IMR-90 (cell line): ENCODE results near the gene BCAT1. TPM values are rescaled to one million over a fixed set of nuclear protein-coding genes. Genes with fewer than 3 reads are reported as not detected.

Source experiments
- ATAC-seq: fragments of 200-7000 bp; cut with Tn5 transposase; 2 replicates; pipeline ENCODE4 v1.9.1; 2020; ENCODE audit warnings: low read depth, mild to moderate bottlenecking, moderate library complexity
- BruUV-seq: library from RNA; stranded (reverse); fragments of 400-500 nt; replicated peaks from 2 replicates; lab custom pipeline; 2021; lab: Mats Ljungman, UMichigan
- CTCF ChIA-PET: fragments of 300-600 bp; formaldehyde crosslinking; extraction: SDS; loops from one replicate; lab custom pipeline; 2021; ENCODE audit warnings: antibody characterized with exemption; lab: Yijun Ruan, JAX
- POLR2A ChIA-PET: fragments of 300-600 bp; sonication (Branson Sonifier 250); formaldehyde crosslinking; loops from one replicate; lab custom pipeline; 2022; ENCODE audit warnings: antibody characterized with exemption; ENCODE audit not compliant: unreplicated experiment; lab: Charles Lee
- DNase-seq: peaks from one replicate; pipeline ENCODE4 v3.0.0; 2013
- H2AFZ ChIP-seq: replicated peaks from 2 replicates; pipeline ENCODE3; 2013; ENCODE audit warnings: low read length, mild to moderate bottlenecking; ENCODE audit not compliant: poor library complexity
- H2AK5ac ChIP-seq: 2 replicates; pipeline ENCODE4 v1.6.1; 2013; ENCODE audit warnings: low read depth, low read length, inconsistent platforms
- H2AK9ac ChIP-seq: replicated peaks from 2 replicates; pipeline ENCODE3; 2013; ENCODE audit warnings: mild to moderate bottlenecking, low read depth, low read length, moderate library complexity; ENCODE audit not compliant: poor library complexity
- H2BK120ac ChIP-seq: 2 replicates; pipeline ENCODE4 v1.6.1; 2013; ENCODE audit warnings: low read depth, low read length, inconsistent platforms
- H2BK15ac ChIP-seq: 3 replicates; pipeline ENCODE4 v1.6.1; 2013; ENCODE audit warnings: low read depth, low read length, inconsistent platforms
- H2BK20ac ChIP-seq: 2 replicates; pipeline ENCODE4 v1.6.1; 2013; ENCODE audit warnings: low read depth, mild to moderate bottlenecking, inconsistent platforms, low read length, moderate library complexity
- H2BK5ac ChIP-seq: 2 replicates; pipeline ENCODE4 v1.6.1; 2013; ENCODE audit warnings: mild to moderate bottlenecking, low read depth, low read length, inconsistent platforms; ENCODE audit not compliant: poor library complexity, severe bottlenecking
- H3K14ac ChIP-seq: replicated peaks from 2 replicates; pipeline ENCODE4 v1.6.1; 2013; ENCODE audit warnings: low read depth, low read length, inconsistent platforms
- H3K18ac ChIP-seq: 2 replicates; pipeline ENCODE4 v1.6.1; 2013; ENCODE audit warnings: low read depth, low read length, control low read depth
- H3K23ac ChIP-seq: 2 replicates; pipeline ENCODE4 v1.6.1; 2013; ENCODE audit warnings: low read depth, low read length, inconsistent platforms
- H3K27ac ChIP-seq: 2 replicates; pipeline ENCODE4 v1.5.1; 2013; ENCODE audit warnings: mild to moderate bottlenecking, control low read depth, low read length; ENCODE audit not compliant: insufficient read depth
- H3K27me3 ChIP-seq: 2 replicates; pipeline ENCODE4 v1.6.1; 2013; ENCODE audit warnings: low read length; ENCODE audit not compliant: control insufficient read depth, insufficient read depth
- H3K36me3 ChIP-seq: 2 replicates; pipeline ENCODE4 v1.6.1; 2013; ENCODE audit warnings: low read length, mixed read lengths; ENCODE audit not compliant: control insufficient read depth, insufficient read depth
- H3K4ac ChIP-seq: 2 replicates; pipeline ENCODE4 v1.6.1; 2013; ENCODE audit warnings: low read depth, low read length, inconsistent platforms
- H3K4me1 ChIP-seq: 2 replicates; pipeline ENCODE4 v1.6.1; 2013; ENCODE audit warnings: low read length, mixed read lengths; ENCODE audit not compliant: control insufficient read depth, insufficient read depth
- H3K4me2 ChIP-seq: 2 replicates; pipeline ENCODE4 v1.6.1; 2013; ENCODE audit warnings: low read depth, mild to moderate bottlenecking, control low read depth, low read length, moderate library complexity
- H3K4me3 ChIP-seq: 2 replicates; pipeline ENCODE4 v1.5.1; 2013; ENCODE audit warnings: low read depth, mild to moderate bottlenecking, control low read depth, low read length, moderate library complexity; ENCODE audit not compliant: insufficient read depth
- H3K56ac ChIP-seq: 2 replicates; pipeline ENCODE4 v1.6.1; 2013; ENCODE audit warnings: low read length, inconsistent platforms; ENCODE audit not compliant: insufficient read depth; ENCODE audit errors: extremely low read depth
- H3K79me1 ChIP-seq, 2 experiments: 2 replicates each; pipeline ENCODE4 v1.6.1; 2013; ENCODE audit warnings: low read length in 2 of 2, inconsistent platforms in 1 of 2, low read depth in 1 of 2
- H3K9ac ChIP-seq: 2 replicates; pipeline ENCODE4 v1.6.1; 2013; ENCODE audit warnings: low read depth, low read length, control low read depth
- H3K9me1 ChIP-seq: 2 replicates; pipeline ENCODE4 v1.6.1; 2013; ENCODE audit warnings: low read length, inconsistent platforms; ENCODE audit not compliant: insufficient read depth
- H3K9me3 ChIP-seq: 2 replicates; pipeline ENCODE4 v1.6.1; 2013; ENCODE audit warnings: low read length; ENCODE audit not compliant: control insufficient read depth, insufficient read depth
- H4K20me1 ChIP-seq: 2 replicates; pipeline ENCODE4 v1.6.1; 2013; ENCODE audit warnings: low read length, inconsistent platforms; ENCODE audit not compliant: insufficient read depth
- H4K5ac ChIP-seq: 2 replicates; pipeline ENCODE4 v1.6.1; 2013; ENCODE audit warnings: mild to moderate bottlenecking, low read depth, low read length, control low read depth
- H4K8ac ChIP-seq, 2 experiments: 2 replicates each; pipeline ENCODE4 v1.6.1; 2013; ENCODE audit warnings: low read depth in 2 of 2, low read length in 2 of 2, control low read depth in 1 of 2, inconsistent platforms in 1 of 2
- H4K91ac ChIP-seq: 2 replicates; pipeline ENCODE4 v1.6.1; 2013; ENCODE audit warnings: low read depth, low read length, inconsistent platforms; ENCODE audit not compliant: insufficient read depth
- BHLHE40 ChIP-seq: fragments of 150-350 bp; IDR thresholded peaks from 2 replicates; pipeline ENCODE4 v1.6.1; 2016; ENCODE audit warnings: mild to moderate bottlenecking, low read depth, low read length
- CHD1 ChIP-seq: IDR thresholded peaks from 2 replicates; pipeline ENCODE4 v1.6.1; 2012; ENCODE audit warnings: low read depth, low read length, improper control_type of control experiment
- FOS ChIP-seq: fragments of 150-350 bp; IDR thresholded peaks from 2 replicates; pipeline ENCODE4 v1.6.1; 2016; ENCODE audit warnings: low read depth, low read length
- MAZ ChIP-seq: IDR thresholded peaks from 2 replicates; pipeline ENCODE4 v1.6.1; 2012; ENCODE audit warnings: low read depth, mild to moderate bottlenecking, low read length, improper control_type of control experiment, moderate library complexity, borderline replicate concordance
- MXI1 ChIP-seq: IDR thresholded peaks from 2 replicates; pipeline ENCODE4 v1.6.1; 2012; ENCODE audit warnings: low read depth, mild to moderate bottlenecking, low read length, moderate library complexity, borderline replicate concordance
- RAD21 ChIP-seq: IDR thresholded peaks from 2 replicates; pipeline ENCODE4 v1.6.1; 2012; ENCODE audit warnings: low read length, improper control_type of control experiment
- WGBS, 2 experiments: methylation state at CpG; one replicate each; pipeline versions ENCODE4 v1.1.5 to v1.1.7; 2013; ENCODE audit warnings: missing lambda C conversion rate in 2 of 2; ENCODE audit not compliant: insufficient read length in 1 of 2; ENCODE audit errors: extremely low coverage in 2 of 2; 5-methylcytosine and 5-hydroxymethylcytosine counted together
- dilution Hi-C: fragments of 300-500 bp; cut with HindIII; formaldehyde crosslinking; loops from one replicate; pipeline ENCODE4 v1.14.3; 2018; ENCODE audit warnings: low sequenced_read_pairs; ENCODE audit not compliant: unreplicated experiment
- in situ Hi-C: fragments of 300-500 bp; cut with MboI; formaldehyde crosslinking; loops from 3 replicates; pipeline ENCODE4 v1.14.3; 2019; ENCODE audit warnings: low sequenced_read_pairs, inconsistent platforms, mixed read lengths
- intact Hi-C: fragments of 100-400 bp; cut with micrococcal nuclease; formaldehyde crosslinking; loops from 2 replicates; pipeline ENCODE4 v1.10.0; 2022
- polyA plus RNA-seq, 3 experiments: library from polyadenylated mRNA; depleted of rRNA; stranded (reverse); fragments of >200 nt; gene quantifications; 2 replicates each; pipeline ENCODE4 v1.2.3, GENCODE V29; 2012; ENCODE audit warnings: low replicate concordance in 1 of 3
- total RNA-seq: library from RNA; depleted of rRNA; stranded (reverse); fragments of >200 nt; gene quantifications from 2 replicates; pipeline ENCODE4 v1.2.3, GENCODE V29; 2012
- TF ChIP-seq, protein P1 (sequence below): fragments of 150-350 bp; IDR thresholded peaks from 2 replicates; pipeline ENCODE4 v1.6.1; 2017; ENCODE audit warnings: mild to moderate bottlenecking, antibody characterized with exemption, low read length, low read depth

Gene BCAT1
- total and polyA plus RNA-seq, 2 of the 4 experiments (the other 2 are of a cell fraction) = 30.4 to 683 TPM

DNA sequence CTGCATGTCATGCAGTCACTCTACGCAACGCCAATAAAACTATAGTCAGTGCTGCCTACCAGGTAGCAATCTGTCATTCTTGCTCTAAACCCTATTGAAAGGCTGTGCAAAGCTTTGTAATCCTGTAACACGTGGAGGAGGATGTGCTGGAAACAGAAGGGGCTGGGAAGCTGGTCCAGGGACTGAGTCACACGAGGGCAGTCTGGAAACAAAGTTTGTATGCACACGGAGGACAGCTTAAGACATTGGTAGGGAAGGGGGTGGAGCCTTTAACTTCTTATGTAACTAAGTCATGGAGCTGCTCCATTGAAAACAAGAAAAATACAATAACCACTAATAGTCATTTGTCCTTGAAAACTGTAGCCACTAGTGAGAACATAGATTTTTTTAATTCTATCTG lies 128.0 kb downstream of the BCAT1 start:
- WGBS, 2 experiments = no CpG with 5 or more reads among the region's 5 CpGs
- Histone ChIP-seq H2BK20ac (no peak overlapping the region), H2BK15ac (no peak overlapping the region), H4K91ac (no peak overlapping the region), H3K36me3 (peaks cover 31% of the 10 kb centered on the region), H3K27ac (no peak overlapping the region), H3K9me1 (peaks cover 13% of the 10 kb centered on the region), H3K79me1 (peaks cover 4 to 16% of the 10 kb centered on the region in 2 experiments; a peak in 3 of 4 replicates), H4K8ac (no peak overlapping the region), H4K5ac (no peak overlapping the region), H3K56ac (no peak overlapping the region), H2AK9ac (no peak overlapping the region), H2BK5ac (no peak overlapping the region), H3K4ac (no peak overlapping the region), H3K9me3 (no peaks in the 10 kb centered on the region), H2AK5ac (no peak overlapping the region), H4K20me1 (peaks cover 17% of the 10 kb centered on the region; the same call in 1 of the 2 replicates), H2AFZ (no peak overlapping the region), H3K18ac (no peak overlapping the region), H3K9ac (no peak overlapping the region), H3K4me2 (no peak overlapping the region), H3K27me3 (no peaks in the 10 kb centered on the region), H3K23ac (no peak overlapping the region), H3K14ac (no peak overlapping the region), H3K4me3 (no peak overlapping the region), H3K4me1 (peaks cover 6% of the 10 kb centered on the region), H2BK120ac (no peak overlapping the region)
- dilution Hi-C loops = no loop called here
- POLR2A ChIA-PET = no interaction called here
- TF ChIP-seq, protein P1, sequence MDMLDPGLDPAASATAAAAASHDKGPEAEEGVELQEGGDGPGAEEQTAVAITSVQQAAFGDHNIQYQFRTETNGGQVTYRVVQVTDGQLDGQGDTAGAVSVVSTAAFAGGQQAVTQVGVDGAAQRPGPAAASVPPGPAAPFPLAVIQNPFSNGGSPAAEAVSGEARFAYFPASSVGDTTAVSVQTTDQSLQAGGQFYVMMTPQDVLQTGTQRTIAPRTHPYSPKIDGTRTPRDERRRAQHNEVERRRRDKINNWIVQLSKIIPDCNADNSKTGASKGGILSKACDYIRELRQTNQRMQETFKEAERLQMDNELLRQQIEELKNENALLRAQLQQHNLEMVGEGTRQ = no peak
- no peak for TF ChIP-seq BHLHE40
- no peak for TF ChIP-seq FOS
- peak; percentile 37; the same call in 1 of the 2 replicates for TF ChIP-seq MXI1
- TF ChIP-seq CHD1 = no peak
- no peak for TF ChIP-seq RAD21
- no peak for TF ChIP-seq MAZ
- CTCF ChIA-PET = no interaction called here
- ATAC-seq = peak; percentile 50
- in situ Hi-C loops = no loop called here
- BruUV-seq = no TSS peak
- intact Hi-C loops = no loop called here
- DNase-seq = peak; percentile 75
